A549 (cell line): Measurements from ENCODE around the gene EDNRB.

Experiments
- CBX8 ChIP-seq: fragments of 200-600 bp; sonication (generic); IDR thresholded peaks from 2 replicates; pipeline ENCODE4 v1.6.1; 2016
- CTCF ChIP-seq: fragments of >200 bp; sonication (Bioruptor Twin); formaldehyde crosslinking; IDR thresholded peaks from 3 replicates; pipeline ENCODE4 v1.5.1; 2016
- EHMT2 ChIP-seq: fragments of 200-600 bp; sonication (generic); IDR thresholded peaks from 2 replicates; pipeline ENCODE4 v1.6.1; 2016; ENCODE audit warnings: antibody characterized with exemption, low read depth, mild to moderate bottlenecking, moderate library complexity
- EP300 ChIP-seq, 2 experiments: fragments of >200 bp; sonication (Bioruptor Twin); formaldehyde crosslinking; IDR thresholded peaks; 2 replicates in 1 of 2; 3 replicates in 1 of 2; pipeline ENCODE4 v1.6.1; 2016 to 2017
- FOSL2 ChIP-seq, 2 experiments: fragments of 450-650 bp in 1 of 2; fragments of >200 bp in 1 of 2; sonication (Bioruptor Twin) in 1 of 2; formaldehyde crosslinking; IDR thresholded peaks; 2 replicates each; pipeline versions ENCODE4 v1.5.0 to v1.6.1; 2016 to 2020; ENCODE audit warnings: mild to moderate bottlenecking in 1 of 2, moderate library complexity in 1 of 2
- JUN ChIP-seq, 2 experiments: fragments of >200 bp; sonication (Bioruptor Twin); formaldehyde crosslinking; IDR thresholded peaks; 2 replicates in 1 of 2; 3 replicates in 1 of 2; pipeline ENCODE4 v1.6.1; 2016 to 2017
- KDM1A ChIP-seq: fragments of 200-600 bp; sonication (generic); IDR thresholded peaks from 2 replicates; pipeline ENCODE4 v1.6.1; 2016; ENCODE audit warnings: low read depth, mild to moderate bottlenecking
- NPAS2 ChIP-seq: fragments of 250-450 bp; sonication (Bioruptor Pico); IDR thresholded peaks from 2 replicates; pipeline ENCODE4 v1.8.0; 2022; ENCODE audit warnings: mild to moderate bottlenecking, moderate library complexity, borderline replicate concordance
- NR3C1 ChIP-seq: fragments of >200 bp; sonication (Bioruptor Twin); formaldehyde crosslinking; IDR thresholded peaks from 3 replicates; pipeline ENCODE4 v1.6.1; 2017
- PHF8 ChIP-seq: fragments of 200-600 bp; sonication (generic); IDR thresholded peaks from 2 replicates; pipeline ENCODE4 v1.6.1; 2016; ENCODE audit warnings: low read depth, mild to moderate bottlenecking, antibody characterized with exemption, moderate library complexity, borderline replicate concordance
- POLR2A ChIP-seq: IDR thresholded peaks from 2 replicates; pipeline ENCODE4 v1.6.1; 2012; ENCODE audit warnings: mild to moderate bottlenecking, low read length
- RFX5 ChIP-seq: fragments of 450-650 bp; IDR thresholded peaks from 2 replicates; pipeline ENCODE4 v1.7.1; 2014; ENCODE audit warnings: antibody characterized with exemption, mild to moderate bottlenecking, moderate library complexity

- TF ChIP-seq POLR2A (no peak), NPAS2 (CRISPR knock-in tag) (no peak), CBX8 (no peak), EP300 (IDR thresholded peaks at IDR 0.05) (no peak), CTCF (no peak), EHMT2 (no peak), FOSL2 (IDR thresholded peaks at IDR 0.05) (no peak), FOSL2 (CRISPR knock-in tag; IDR thresholded peaks at IDR 0.05) (no peak), RFX5 (no peak), JUN (IDR thresholded peaks at IDR 0.05) (no peak), NR3C1 (no peak), KDM1A (no peak), PHF8 (no peak)
Observed at GRCh38 chr13:77952737-77953136, 34.1 kb upstream of the EDNRB start.
